ENCODE results near the gene ZNF678.
"Not testable (repeated sequence)": the region's sequence is repeated elsewhere in the genome, so short reads cannot be mapped to it uniquely, and the experiment has no call there.

Gene ZNF678

GRCh38 chr1:227622739-227623475 is 59.6 kb downstream of the ZNF678 start:
- Histone ChIP-seq H3K27me3 (ENCODE audit: control insufficient read depth, insufficient read depth, low read length) (no peaks in the 10 kb centered on the region), H3K36me3 (ENCODE audit: control insufficient read depth, insufficient read depth, low read length) (no peaks in the 10 kb centered on the region), H3K4me1 (ENCODE audit: control insufficient read depth, insufficient read depth, low read length) (no peaks in the 10 kb centered on the region), H3K4me3 (ENCODE audit: low read length) (no peak overlapping the region), H3K27ac (ENCODE audit: low read depth, low read length) (no peak overlapping the region), H3K9ac (ENCODE audit: low read length) (no peak overlapping the region)

GRCh38 chr1:227632325-227632724 is 69.0 kb downstream of the ZNF678 start:
- Histone ChIP-seq H3K4me1 (ENCODE audit: control insufficient read depth, insufficient read depth, low read length) (no peaks in the 10 kb centered on the region), H3K36me3 (ENCODE audit: control insufficient read depth, insufficient read depth, low read length) (peaks cover 5% of the 10 kb centered on the region), H3K9ac (ENCODE audit: low read length) (no peak overlapping the region), H3K27me3 (ENCODE audit: control insufficient read depth, insufficient read depth, low read length) (no peaks in the 10 kb centered on the region), H3K27ac (ENCODE audit: low read depth, low read length) (no peak overlapping the region), H3K4me3 (ENCODE audit: low read length) (no peak overlapping the region)

- H3K4me1 ChIP-seq (ENCODE audit: control insufficient read depth, insufficient read depth, low read length), result no peaks in the 10 kb centered on the region
Observed at GRCh38 chr1:227635596-227635995, 72.2 kb downstream of the ZNF678 start.

GRCh38 chr1:227654431-227654830 is 91.1 kb downstream of the ZNF678 start:
- no peak overlapping the region for H3K27ac ChIP-seq (ENCODE audit: low read depth, low read length)
- no peak overlapping the region for H3K9ac ChIP-seq (ENCODE audit: low read length)
- H3K4me3 ChIP-seq (ENCODE audit: low read length), result no peak overlapping the region
- H3K27me3 ChIP-seq (ENCODE audit: control insufficient read depth, insufficient read depth, low read length), result no peaks in the 10 kb centered on the region
- peaks cover 9% of the 10 kb centered on the region for H3K36me3 ChIP-seq (ENCODE audit: control insufficient read depth, insufficient read depth, low read length)
- H3K4me1 ChIP-seq (ENCODE audit: control insufficient read depth, insufficient read depth, low read length), result no peaks in the 10 kb centered on the region

More at GRCh38 chr1:227635596-227635995, 72.2 kb downstream of the ZNF678 start:
- Histone ChIP-seq H3K27ac (ENCODE audit: low read depth, low read length) (no peak overlapping the region), H3K27me3 (ENCODE audit: control insufficient read depth, insufficient read depth, low read length) (no peaks in the 10 kb centered on the region), H3K9ac (ENCODE audit: low read length) (no peak overlapping the region), H3K36me3 (ENCODE audit: control insufficient read depth, insufficient read depth, low read length) (peaks cover 5% of the 10 kb centered on the region), H3K4me3 (ENCODE audit: low read length) (no peak overlapping the region)

GRCh38 chr1:227654858-227655752 is 91.7 kb downstream of the ZNF678 start:
- H3K4me1 ChIP-seq (ENCODE audit: control insufficient read depth, insufficient read depth, low read length), result no peaks in the 10 kb centered on the region
- no peak overlapping the region for H3K27ac ChIP-seq (ENCODE audit: low read depth, low read length)
- peaks cover 9% of the 10 kb centered on the region for H3K36me3 ChIP-seq (ENCODE audit: control insufficient read depth, insufficient read depth, low read length)
- H3K4me3 ChIP-seq (ENCODE audit: low read length), result no peak overlapping the region
- no peaks in the 10 kb centered on the region for H3K27me3 ChIP-seq (ENCODE audit: control insufficient read depth, insufficient read depth, low read length)
- no peak overlapping the region for H3K9ac ChIP-seq (ENCODE audit: low read length)

- Histone ChIP-seq H3K4me1 (ENCODE audit: control insufficient read depth, insufficient read depth, low read length) (no peaks in the 10 kb centered on the region), H3K4me3 (ENCODE audit: low read length) (no peak overlapping the region), H3K27me3 (ENCODE audit: control insufficient read depth, insufficient read depth, low read length) (no peaks in the 10 kb centered on the region), H3K36me3 (ENCODE audit: control insufficient read depth, insufficient read depth, low read length) (no peaks in the 10 kb centered on the region), H3K9ac (ENCODE audit: low read length) (no peak overlapping the region), H3K27ac (ENCODE audit: low read depth, low read length) (no peak overlapping the region)
Observed at GRCh38 chr1:227661495-227661894, 98.1 kb downstream of the ZNF678 start.

GRCh38 chr1:227662933-227663332 is 99.6 kb downstream of the ZNF678 start:
- H3K4me3 ChIP-seq (ENCODE audit: low read length), result no peak overlapping the region

GRCh38 chr1:227666286-227666685 is 102.9 kb downstream of the ZNF678 start:
- Histone ChIP-seq H3K27me3 (ENCODE audit: control insufficient read depth, insufficient read depth, low read length) (no peaks in the 10 kb centered on the region), H3K27ac (ENCODE audit: low read depth, low read length) (no peak overlapping the region), H3K4me3 (ENCODE audit: low read length) (no peak overlapping the region), H3K36me3 (ENCODE audit: control insufficient read depth, insufficient read depth, low read length) (no peaks in the 10 kb centered on the region), H3K9ac (ENCODE audit: low read length) (no peak overlapping the region), H3K4me1 (ENCODE audit: control insufficient read depth, insufficient read depth, low read length) (no peaks in the 10 kb centered on the region)

More at GRCh38 chr1:227662933-227663332, 99.6 kb downstream of the ZNF678 start:
- H3K27ac ChIP-seq (ENCODE audit: low read depth, low read length), result no peak overlapping the region
- no peaks in the 10 kb centered on the region for H3K4me1 ChIP-seq (ENCODE audit: control insufficient read depth, insufficient read depth, low read length)
- no peaks in the 10 kb centered on the region for H3K36me3 ChIP-seq (ENCODE audit: control insufficient read depth, insufficient read depth, low read length)
- H3K9ac ChIP-seq (ENCODE audit: low read length), result no peak overlapping the region
- no peaks in the 10 kb centered on the region for H3K27me3 ChIP-seq (ENCODE audit: control insufficient read depth, insufficient read depth, low read length)

GRCh38 chr1:227673441-227673840 is 110.1 kb downstream of the ZNF678 start:
- Histone ChIP-seq H3K4me3 (ENCODE audit: low read length) (no peak overlapping the region), H3K36me3 (ENCODE audit: control insufficient read depth, insufficient read depth, low read length) (no peaks in the 10 kb centered on the region), H3K27ac (ENCODE audit: low read depth, low read length) (no peak overlapping the region), H3K9ac (ENCODE audit: low read length) (no peak overlapping the region), H3K27me3 (ENCODE audit: control insufficient read depth, insufficient read depth, low read length) (no peaks in the 10 kb centered on the region), H3K4me1 (ENCODE audit: control insufficient read depth, insufficient read depth, low read length) (no peaks in the 10 kb centered on the region)

- no peak overlapping the region for H3K9ac ChIP-seq (ENCODE audit: low read length)
- no peak overlapping the region for H3K27ac ChIP-seq (ENCODE audit: low read depth, low read length)
- no peaks in the 10 kb centered on the region for H3K36me3 ChIP-seq (ENCODE audit: control insufficient read depth, insufficient read depth, low read length)
- H3K4me1 ChIP-seq (ENCODE audit: control insufficient read depth, insufficient read depth, low read length), result no peaks in the 10 kb centered on the region
- H3K27me3 ChIP-seq (ENCODE audit: control insufficient read depth, insufficient read depth, low read length), result no peaks in the 10 kb centered on the region
- no peak overlapping the region for H3K4me3 ChIP-seq (ENCODE audit: low read length)
Observed at GRCh38 chr1:227685807-227686206, 122.5 kb downstream of the ZNF678 start.

- H3K36me3 ChIP-seq (ENCODE audit: control insufficient read depth, insufficient read depth, low read length), result no peaks in the 10 kb centered on the region
- H3K4me3 ChIP-seq (ENCODE audit: low read length), result no peak overlapping the region
- no peaks in the 10 kb centered on the region for H3K4me1 ChIP-seq (ENCODE audit: control insufficient read depth, insufficient read depth, low read length)
- H3K9ac ChIP-seq (ENCODE audit: low read length), result no peak overlapping the region
- H3K27me3 ChIP-seq (ENCODE audit: control insufficient read depth, insufficient read depth, low read length), result no peaks in the 10 kb centered on the region
- no peak overlapping the region for H3K27ac ChIP-seq (ENCODE audit: low read depth, low read length)
Observed at GRCh38 chr1:227697321-227697864, 134.0 kb downstream of the ZNF678 start.

GRCh38 chr1:227701631-227702030 is 138.3 kb downstream of the ZNF678 start:
- H3K9ac ChIP-seq (ENCODE audit: low read length); H3K27ac ChIP-seq (ENCODE audit: low read depth, low read length); H3K27me3 ChIP-seq (ENCODE audit: control insufficient read depth, insufficient read depth, low read length); H3K4me3 ChIP-seq (ENCODE audit: low read length); H3K4me1 ChIP-seq (ENCODE audit: control insufficient read depth, insufficient read depth, low read length); H3K36me3 ChIP-seq (ENCODE audit: control insufficient read depth, insufficient read depth, low read length): not testable (repeated sequence)

Data from rectal smooth muscle tissue (tissue), 1 donor.